SKM-1 (cell line): ENCODE measurements around the gene HCK.
"Not testable (repeated sequence)": the region's sequence is repeated elsewhere in the genome, so short reads cannot be mapped to it uniquely, and the experiment has no call there.

Experiments used
- DNase-seq: peaks from one replicate; lab custom pipeline; 2025; ENCODE audit not compliant: unreplicated experiment; lab: John Stamatoyannopoulos, UW

Gene HCK

GRCh38 chr20:32028647-32029372 is 23.2 kb upstream of the HCK start:
- no peak for DNase-seq

- no peak for DNase-seq
Measured at GRCh38 chr20:32029561-32029960, 22.5 kb upstream of the HCK start.

- peak; percentile 49 for DNase-seq
Measured at GRCh38 chr20:32031007-32031958, 20.8 kb upstream of the HCK start.

- no peak for DNase-seq
Measured at GRCh38 chr20:32033316-32033715, 18.7 kb upstream of the HCK start.

DNA sequence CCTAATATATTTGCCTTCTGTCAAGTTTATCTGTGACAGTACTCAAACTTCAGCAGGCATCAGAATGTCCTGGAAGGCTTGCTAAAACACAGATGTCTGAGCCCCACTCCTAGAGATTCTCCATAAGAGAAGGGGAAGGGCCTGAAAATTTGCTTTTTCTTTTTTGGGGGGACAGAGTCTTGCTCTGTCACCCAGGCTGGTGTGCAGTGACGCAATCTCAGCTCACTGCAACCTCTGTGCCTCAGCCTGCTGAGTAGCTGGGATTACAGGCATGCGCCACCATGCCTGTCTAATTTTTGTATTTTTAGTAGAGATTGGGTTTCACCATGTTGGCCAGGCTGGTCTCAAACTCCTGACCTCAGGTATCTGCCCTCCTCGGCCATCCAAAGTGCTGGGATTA is 18.3 kb upstream of the HCK start:
- not testable (repeated sequence) for DNase-seq

GRCh38 chr20:32034581-32035425 is 17.2 kb upstream of the HCK start:
- DNase-seq = peak; percentile 50

GRCh38 chr20:32035426-32035779 is 16.6 kb upstream of the HCK start:
- no peak for DNase-seq

DNA sequence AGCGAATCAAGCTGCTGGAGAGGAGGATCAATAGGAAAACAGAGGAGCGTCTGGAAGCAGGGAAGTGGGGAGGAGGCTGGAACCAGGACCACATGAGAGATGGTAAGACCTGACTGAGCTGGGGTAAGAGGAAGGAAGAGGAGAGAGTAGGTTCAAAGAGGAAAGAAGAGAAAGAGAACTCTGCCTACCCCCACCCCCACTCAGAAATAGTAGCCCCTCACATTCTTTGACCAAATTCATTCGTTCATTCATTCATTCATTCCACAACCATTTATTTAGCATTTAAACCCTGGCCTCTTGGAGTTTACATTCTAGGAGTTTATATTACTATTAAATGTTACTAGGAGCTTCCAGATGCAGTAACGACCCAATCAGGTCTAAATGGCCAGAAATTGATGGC is 15.8 kb upstream of the HCK start:
- DNase-seq = no peak

DNA sequence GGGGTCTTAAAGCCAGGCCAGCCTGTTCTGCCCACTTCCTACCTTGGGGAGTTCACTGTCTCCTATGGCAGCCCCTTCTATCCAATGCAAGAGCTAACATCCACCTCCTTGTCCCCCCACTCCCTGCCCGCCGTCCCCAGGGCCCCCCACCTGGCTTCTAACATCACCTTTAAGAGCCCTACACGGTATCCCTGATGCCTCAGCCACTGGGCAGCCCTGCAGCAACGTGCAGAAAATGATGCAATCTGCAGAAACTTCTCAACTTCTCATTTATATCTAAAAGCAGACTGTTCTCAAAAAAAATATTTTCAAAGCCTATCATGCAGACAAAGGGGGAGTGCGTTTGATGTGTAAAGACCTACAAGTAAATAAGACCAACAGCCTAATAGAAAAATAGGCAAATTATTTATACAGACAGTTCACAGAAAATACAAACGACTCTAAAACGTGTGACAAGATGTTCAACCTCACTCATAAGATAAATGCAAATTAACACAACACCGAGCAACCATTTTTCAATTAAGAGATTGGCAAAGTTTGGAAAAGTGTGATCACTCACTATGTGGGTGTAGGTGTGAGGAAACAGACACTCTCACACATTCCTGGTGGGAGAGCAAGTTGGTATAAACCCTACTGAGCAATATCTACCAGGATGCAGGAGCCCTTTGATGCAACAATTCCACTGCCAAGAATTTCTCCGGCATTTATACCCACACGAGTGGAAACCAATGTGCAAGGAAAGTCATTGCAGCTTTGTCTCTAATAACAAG is 15.1 kb upstream of the HCK start:
- DNase-seq = peak; percentile 35

- no peak for DNase-seq
Measured at GRCh38 chr20:32037929-32038328, 14.1 kb upstream of the HCK start.

- peak; percentile 79 for DNase-seq
Measured at GRCh38 chr20:32040142-32040953, 11.7 kb upstream of the HCK start.

DNA sequence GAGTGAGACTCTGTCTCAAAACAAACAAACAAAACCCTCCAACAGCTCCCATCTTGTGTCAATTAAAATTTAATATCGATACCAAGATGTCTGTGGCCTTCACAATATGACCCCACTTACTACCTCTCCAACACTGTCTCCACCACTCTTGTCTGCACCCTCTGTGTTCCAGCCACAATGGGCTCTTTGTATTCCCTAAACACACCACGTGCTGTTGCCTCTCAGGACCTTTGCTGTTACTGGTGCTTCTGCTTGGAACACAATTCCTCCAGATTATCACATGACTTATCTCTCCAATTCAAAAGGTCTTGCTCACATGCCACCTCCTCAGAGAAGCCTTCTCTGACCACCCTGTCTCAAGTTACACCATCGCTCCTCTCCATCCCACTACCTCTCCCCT is 6.0 kb upstream of the HCK start:
- no peak for DNase-seq

GRCh38 chr20:32050324-32050841 is 1.7 kb upstream of the HCK start:
- no peak for DNase-seq

DNA sequence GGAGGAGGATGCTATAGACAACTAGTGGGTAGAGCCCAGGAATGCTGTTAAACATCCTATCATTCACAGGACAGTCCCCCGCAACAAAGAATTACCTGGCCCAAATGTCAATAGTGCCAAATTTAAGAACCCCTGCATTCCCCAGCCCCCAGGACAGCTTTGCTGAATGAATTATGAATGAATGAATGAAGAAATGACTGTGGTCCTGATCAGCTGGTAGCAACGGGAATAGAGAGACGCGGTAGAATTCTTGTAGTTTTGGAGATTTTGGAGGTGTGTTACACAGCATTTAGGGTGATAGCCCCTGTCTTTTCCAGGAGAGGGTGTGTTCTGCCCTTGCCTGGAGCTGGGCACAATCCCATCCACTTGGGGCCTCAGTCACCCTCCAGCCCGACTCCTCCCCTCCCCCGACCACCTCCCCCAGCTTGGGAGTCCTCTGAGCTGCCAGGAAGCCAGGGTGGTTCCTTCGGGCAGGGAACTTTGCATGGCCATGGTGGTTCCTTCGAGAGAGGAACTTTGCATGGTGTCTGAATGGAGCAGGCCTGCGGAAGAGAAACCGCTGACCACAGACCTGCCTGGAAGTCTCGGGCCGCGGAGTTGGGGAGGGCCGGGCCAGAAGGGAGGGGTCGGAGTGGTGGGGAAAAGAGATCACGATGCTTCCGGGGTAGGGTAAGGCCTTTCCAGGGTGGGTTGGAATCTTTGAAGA is 1.0 kb upstream of the HCK start:
- peak; percentile 73 for DNase-seq

GRCh38 chr20:32051720-32052089 is 337 bp upstream of the HCK start:
- no peak for DNase-seq

GRCh38 chr20:32052778-32053362 is 828 bp downstream of the HCK start:
- no peak for DNase-seq

DNA sequence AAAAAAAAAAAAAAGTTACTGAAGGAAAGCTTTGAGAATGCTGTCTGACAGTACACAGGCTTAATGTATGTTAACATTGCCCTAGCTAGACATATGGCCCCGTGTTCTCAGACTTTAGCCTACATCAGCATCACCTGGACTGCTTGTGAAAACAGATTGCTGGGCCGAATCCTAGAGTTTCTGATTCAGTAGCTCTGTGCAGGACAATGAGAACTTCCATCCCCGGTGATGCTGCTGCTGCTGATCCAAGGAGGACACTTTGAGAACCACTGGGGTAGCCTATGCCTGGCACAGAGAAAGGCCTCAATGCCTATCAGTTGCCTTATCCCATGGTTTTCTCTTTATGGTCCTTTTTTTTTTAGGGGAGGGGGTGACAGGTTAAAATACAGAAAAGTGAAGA is 1.6 kb downstream of the HCK start:
- no peak for DNase-seq

DNA sequence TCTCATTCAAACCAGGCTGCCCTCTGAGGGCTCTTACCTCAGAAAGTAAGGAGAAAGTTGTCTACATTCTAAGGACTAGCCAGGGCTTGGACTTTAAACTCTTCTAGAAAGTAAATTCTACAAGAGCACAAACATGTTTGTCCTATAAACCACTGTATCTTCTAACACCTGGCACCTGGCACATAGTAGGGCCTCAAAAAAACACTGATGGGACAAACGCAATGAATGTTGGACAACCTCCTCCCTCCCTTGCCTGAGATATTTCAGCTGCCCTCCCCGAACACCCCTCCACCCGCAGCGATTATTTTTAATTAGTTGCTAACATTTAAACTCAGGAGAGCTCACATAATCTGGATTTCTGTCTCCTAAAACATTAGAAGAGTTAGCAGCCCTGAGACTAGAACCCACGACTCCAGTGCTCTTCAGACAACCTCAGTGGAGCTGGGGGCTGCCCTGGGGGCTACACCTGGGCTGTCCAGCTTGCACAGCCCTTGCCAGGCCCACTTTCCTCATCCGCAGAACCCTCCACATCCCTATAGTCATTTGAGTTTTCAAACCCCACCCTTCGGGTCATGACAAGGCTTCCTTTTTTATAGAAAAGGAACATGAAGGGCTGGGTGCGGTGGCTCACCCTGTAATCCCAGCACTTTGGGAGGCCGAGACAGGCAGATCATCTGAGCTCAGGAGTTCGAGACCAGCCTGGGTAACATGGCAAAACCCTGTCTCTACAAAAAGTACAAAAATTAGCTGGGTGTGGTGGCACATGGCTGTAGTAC is 4.9 kb downstream of the HCK start:
- DNase-seq = no peak
